HG03457 (cell line): ENCODE data around the gene MYL12B.
"Not testable (repeated sequence)": the region's sequence is repeated elsewhere in the genome, so short reads cannot be mapped to it uniquely, and the experiment has no call there.

ENCODE experiments used
- ATAC-seq: cut with Tn5 transposase; IDR thresholded peaks from one replicate; pipeline ENCODE4 v1.9.1; 2021; ENCODE audit warnings: moderate number of reproducible peaks; ENCODE audit not compliant: unreplicated experiment

MYL12B gene

GRCh38 chr18:3294435-3295080 lies 32.6 kb downstream of the MYL12B start:
- no peak for ATAC-seq

- peak; percentile 99 for ATAC-seq
Observed at GRCh38 chr18:3297025-3297984, 35.4 kb downstream of the MYL12B start.

GRCh38 chr18:3304832-3305231 lies 42.9 kb downstream of the MYL12B start:
- ATAC-seq, result no peak

GRCh38 chr18:3305354-3305762 lies 43.4 kb downstream of the MYL12B start:
- ATAC-seq, result no peak

- no peak for ATAC-seq
Observed at GRCh38 chr18:3305933-3306332, 44.0 kb downstream of the MYL12B start.

- no peak for ATAC-seq
Observed at GRCh38 chr18:3306391-3306790, 44.5 kb downstream of the MYL12B start.

- no peak for ATAC-seq
Observed at GRCh38 chr18:3313685-3314084, 51.8 kb downstream of the MYL12B start.

- not testable (repeated sequence) for ATAC-seq
Observed at GRCh38 chr18:3315344-3315743, 53.4 kb downstream of the MYL12B start.

GRCh38 chr18:3319399-3319798 lies 57.5 kb downstream of the MYL12B start:
- no peak for ATAC-seq

- ATAC-seq, result no peak
Observed at GRCh38 chr18:3319894-3320454, 58.0 kb downstream of the MYL12B start.

GRCh38 chr18:3321133-3321812 lies 59.3 kb downstream of the MYL12B start:
- ATAC-seq, result no peak

- no peak for ATAC-seq
Observed at GRCh38 chr18:3323900-3324299, 62.0 kb downstream of the MYL12B start.
